ENCODE data around the gene MAPK4.

MAPK4 gene

GRCh38 chr18:50748243-50749229 is 188.6 kb downstream of the MAPK4 start (continued):
- peak; percentile 89 for TF ChIP-seq ZNF341 (tag by site-specific recombination; IDR thresholded peaks at IDR 0.05; ENCODE audit: low read depth)
- no peak for TF ChIP-seq ZNF37A (tag by site-specific recombination; IDR thresholded peaks at IDR 0.05)
- no peak for TF ChIP-seq ZNF658 (tag by site-specific recombination; IDR thresholded peaks at IDR 0.05)
- TF ChIP-seq ZNF266 (tag by site-specific recombination; IDR thresholded peaks at IDR 0.05; ENCODE audit: low read depth), result no peak
- TF ChIP-seq ZNF132 (tag by site-specific recombination; IDR thresholded peaks at IDR 0.05; ENCODE audit: borderline replicate concordance), result no peak
- peak; percentile 41; the same call in 1 of the 2 replicates for TF ChIP-seq INSM2 (tag by site-specific recombination; IDR thresholded peaks at IDR 0.05)
- peak; percentile 63; the same call in 1 of the 2 replicates for TF ChIP-seq TSHZ1 (tag by site-specific recombination; IDR thresholded peaks at IDR 0.05; ENCODE audit: borderline replicate concordance)
- no peak for TF ChIP-seq ZNF223 (tag by site-specific recombination; IDR thresholded peaks at IDR 0.05)
- no peak for TF ChIP-seq ZNF211 (tag by site-specific recombination; IDR thresholded peaks at IDR 0.05; ENCODE audit: low read depth)
- TF ChIP-seq ZNF138 (tag by site-specific recombination; IDR thresholded peaks at IDR 0.05; ENCODE audit: borderline replicate concordance), result no peak
- no peak for TF ChIP-seq ZNF704 (tag by site-specific recombination; IDR thresholded peaks at IDR 0.05)
- TF ChIP-seq KLF9 (tag by site-specific recombination; IDR thresholded peaks at IDR 0.05; ENCODE audit: low read depth), result no peak
- no peak for TF ChIP-seq ZNF311 (tag by site-specific recombination; IDR thresholded peaks at IDR 0.05; ENCODE audit: borderline replicate concordance)
- no peak for TF ChIP-seq BCL6B (tag by site-specific recombination; IDR thresholded peaks at IDR 0.05)
- no peak for TF ChIP-seq BCL11A (tag by site-specific recombination; IDR thresholded peaks at IDR 0.05; ENCODE audit: low read depth)
- no peak for TF ChIP-seq ZNF560 (tag by site-specific recombination; IDR thresholded peaks at IDR 0.05; ENCODE audit: borderline replicate concordance)
- no peak for TF ChIP-seq ZNF146 (tag by site-specific recombination; IDR thresholded peaks at IDR 0.05)
- TF ChIP-seq ZNF426 (tag by site-specific recombination; IDR thresholded peaks at IDR 0.05), result no peak
- no peak for TF ChIP-seq ZNF473 (tag by site-specific recombination; IDR thresholded peaks at IDR 0.05)
- no peak for TF ChIP-seq ZNF555 (tag by site-specific recombination; conservative IDR thresholded peaks at IDR 0.05)
- TF ChIP-seq GLIS2 (tag by site-specific recombination; IDR thresholded peaks at IDR 0.05), result peak; percentile 56
- TF ChIP-seq ZNF449 (tag by site-specific recombination; IDR thresholded peaks at IDR 0.05), result peak; percentile 26; the same call in 1 of the 2 replicates
- TF ChIP-seq ZNF701 (tag by site-specific recombination; IDR thresholded peaks at IDR 0.05), result 0 out of 2 replicates have a peak, but pooled peaks have one; percentile 17
- no peak for TF ChIP-seq ZNF513 (tag by site-specific recombination; IDR thresholded peaks at IDR 0.05)
- no peak for TF ChIP-seq ZNF140 (tag by site-specific recombination; IDR thresholded peaks at IDR 0.05)
- TF ChIP-seq ZBTB8A (tag by site-specific recombination; IDR thresholded peaks at IDR 0.05), result peak; percentile 88
- no peak for TF ChIP-seq ZNF670 (tag by site-specific recombination; IDR thresholded peaks at IDR 0.05; ENCODE audit: low read depth)
- TF ChIP-seq WT1 (tag by site-specific recombination; IDR thresholded peaks at IDR 0.05), result 0 out of 2 replicates have a peak, but pooled peaks have one; percentile 40

All from HEK293 (cell line).